ENCODE results near the gene USP35.

DNA sequence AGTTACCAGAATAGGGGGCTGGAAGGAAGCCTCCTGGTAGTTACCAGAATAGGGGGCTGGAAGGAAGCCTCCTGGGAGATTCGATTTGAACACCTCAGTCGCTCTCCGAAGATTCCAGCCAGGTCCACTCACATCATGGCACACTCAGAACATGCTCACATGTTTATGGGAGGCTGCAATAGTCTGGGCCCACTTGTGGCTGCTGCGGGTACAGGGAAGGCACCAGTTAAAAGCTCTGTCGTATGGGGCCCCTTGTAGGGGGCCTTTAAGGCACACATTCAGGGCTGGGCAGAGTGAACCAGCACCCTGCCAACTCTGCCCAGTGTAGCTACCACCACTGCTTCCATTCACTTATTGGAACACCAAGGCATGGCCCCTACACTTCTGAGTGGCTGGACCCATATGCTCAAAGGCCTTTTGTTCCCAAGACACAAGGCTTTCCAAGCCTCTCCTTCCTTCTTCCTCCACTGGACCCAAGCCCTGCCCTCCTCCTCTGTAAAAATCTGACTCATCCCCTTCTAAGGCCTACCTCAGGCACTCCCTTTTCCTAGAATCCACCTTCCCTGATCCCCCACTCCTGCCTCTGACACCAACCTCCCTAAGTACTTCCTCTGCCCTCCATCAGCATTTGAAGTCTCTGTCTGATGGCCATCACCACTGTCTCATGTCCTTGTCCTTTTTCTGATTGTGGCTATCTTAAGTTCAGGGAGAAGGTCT lies 28.0 kb downstream of the USP35 start:
- TF ChIP-seq, protein P1, sequence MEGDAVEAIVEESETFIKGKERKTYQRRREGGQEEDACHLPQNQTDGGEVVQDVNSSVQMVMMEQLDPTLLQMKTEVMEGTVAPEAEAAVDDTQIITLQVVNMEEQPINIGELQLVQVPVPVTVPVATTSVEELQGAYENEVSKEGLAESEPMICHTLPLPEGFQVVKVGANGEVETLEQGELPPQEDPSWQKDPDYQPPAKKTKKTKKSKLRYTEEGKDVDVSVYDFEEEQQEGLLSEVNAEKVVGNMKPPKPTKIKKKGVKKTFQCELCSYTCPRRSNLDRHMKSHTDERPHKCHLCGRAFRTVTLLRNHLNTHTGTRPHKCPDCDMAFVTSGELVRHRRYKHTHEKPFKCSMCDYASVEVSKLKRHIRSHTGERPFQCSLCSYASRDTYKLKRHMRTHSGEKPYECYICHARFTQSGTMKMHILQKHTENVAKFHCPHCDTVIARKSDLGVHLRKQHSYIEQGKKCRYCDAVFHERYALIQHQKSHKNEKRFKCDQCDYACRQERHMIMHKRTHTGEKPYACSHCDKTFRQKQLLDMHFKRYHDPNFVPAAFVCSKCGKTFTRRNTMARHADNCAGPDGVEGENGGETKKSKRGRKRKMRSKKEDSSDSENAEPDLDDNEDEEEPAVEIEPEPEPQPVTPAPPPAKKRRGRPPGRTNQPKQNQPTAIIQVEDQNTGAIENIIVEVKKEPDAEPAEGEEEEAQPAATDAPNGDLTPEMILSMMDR (IDR thresholded peaks at IDR 0.05): no peak
- TF ChIP-seq POLR2A (IDR thresholded peaks at IDR 0.05): no peak

All from Peyer's patch (tissue), 4 donors.